Kasumi-1 (cell line): Measurements from ENCODE around the gene CFAP251.

ENCODE experiments used
- DNase-seq, 2 experiments: peaks; one replicate each; lab custom pipeline; 2025; lab: John Stamatoyannopoulos, UW

The CFAP251 gene

DNA sequence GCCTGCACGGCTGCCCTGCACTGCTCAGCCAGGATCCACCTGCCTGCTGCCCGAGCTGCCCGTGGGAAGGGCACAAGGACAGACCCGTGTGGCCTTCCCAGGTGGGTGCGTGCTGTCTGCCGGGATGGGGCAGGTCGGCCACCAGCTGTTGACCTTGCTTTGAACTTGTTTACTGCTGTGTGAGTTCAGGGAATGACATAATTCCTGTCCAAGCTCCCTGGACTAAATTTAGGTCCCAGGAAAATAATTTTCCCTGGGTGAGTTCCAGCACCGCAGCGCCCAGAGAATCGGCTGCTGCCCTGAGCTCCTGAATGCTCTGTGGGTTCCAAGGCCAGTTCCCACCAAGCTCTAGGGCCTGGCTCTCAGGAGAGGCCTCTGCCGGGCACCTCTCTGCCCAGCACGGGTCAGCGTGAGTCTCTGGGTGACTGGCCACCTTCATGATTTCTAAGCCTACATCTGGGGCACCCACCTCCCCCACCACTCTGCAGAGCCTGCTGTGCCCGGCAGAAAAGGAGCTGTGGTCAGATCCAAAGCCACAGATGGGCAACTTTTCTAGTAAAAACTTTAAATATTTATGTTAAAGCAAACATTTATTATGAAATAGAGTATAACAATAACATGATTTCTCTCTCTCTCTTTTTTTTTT, 133.0 kb downstream of the CFAP251 start:
- no peak for DNase-seq

DNA sequence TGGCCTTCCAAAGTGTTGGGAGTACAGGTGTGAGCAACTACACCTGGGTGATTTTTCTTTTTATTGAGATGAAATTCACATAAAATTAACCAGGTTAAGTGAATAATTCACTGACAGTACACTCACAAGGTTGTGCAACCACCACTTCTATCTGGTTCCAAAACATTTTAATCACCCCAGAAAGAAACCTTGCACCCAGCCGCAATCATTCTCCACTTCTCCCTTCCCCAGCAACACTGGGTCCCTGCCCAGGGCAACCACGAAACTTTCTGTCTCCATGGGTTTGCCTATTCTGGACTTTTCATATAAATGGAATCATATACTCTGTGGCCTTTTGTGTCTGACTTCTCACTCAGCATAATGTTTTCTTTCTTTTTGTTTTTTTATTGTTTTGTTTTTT, 133.9 kb downstream of the CFAP251 start:
- DNase-seq = no peak
